ENCODE data around the gene ALX3. TPM values are rescaled to one million over a fixed set of nuclear protein-coding genes. Genes with fewer than 3 reads are reported as not detected.

The ALX3 gene
- total RNA-seq, 2 experiments from 2014 or later: not detected

- H3K9me3 Mint-ChIP-seq: no peaks in the 10 kb centered on the region
- H3K4me3 Mint-ChIP-seq: no peak overlapping the region
- peaks cover 19% of the 10 kb centered on the region for H3K36me3 Mint-ChIP-seq
- H3K27ac Mint-ChIP-seq: no peak overlapping the region
- DNase-seq: no peak
- no peaks in the 10 kb centered on the region for H3K27me3 Mint-ChIP-seq
- no peaks in the 10 kb centered on the region for H3K4me1 Mint-ChIP-seq
These were observed 50.7 kb downstream of the ALX3 start for GRCh38 chr1:110019770-110020169.

DNA sequence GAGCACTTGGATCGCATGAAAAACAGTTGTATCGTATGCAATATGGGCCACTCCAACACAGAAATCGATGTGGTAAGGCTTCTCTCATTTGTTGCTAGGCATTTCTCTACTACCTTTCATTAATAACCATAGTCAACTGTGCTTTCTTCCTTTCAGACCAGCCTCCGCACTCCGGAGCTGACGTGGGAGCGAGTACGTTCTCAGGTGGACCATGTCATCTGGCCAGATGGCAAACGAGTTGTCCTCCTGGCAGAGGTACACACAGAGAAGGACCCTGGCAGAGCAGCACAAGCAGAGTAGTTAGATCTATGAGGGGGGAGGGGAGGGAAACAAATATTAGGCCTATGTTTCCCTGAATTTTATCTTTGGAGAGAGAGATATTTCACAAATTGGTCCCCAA is 52.1 kb downstream of the ALX3 start:
- Mint-ChIP-seq H3K9me3 (no peaks in the 10 kb centered on the region), H3K27me3 (no peaks in the 10 kb centered on the region), H3K36me3 (peaks cover 15% of the 10 kb centered on the region), H3K27ac (no peak overlapping the region), H3K4me3 (no peak overlapping the region), H3K4me1 (no peaks in the 10 kb centered on the region)
- DNase-seq: no peak

- DNase-seq: no peak
- Mint-ChIP-seq H3K27ac (no peak overlapping the region), H3K4me1 (no peaks in the 10 kb centered on the region), H3K36me3 (peaks cover 15% of the 10 kb centered on the region), H3K9me3 (no peaks in the 10 kb centered on the region), H3K4me3 (no peak overlapping the region), H3K27me3 (no peaks in the 10 kb centered on the region)
These were observed 52.7 kb downstream of the ALX3 start for GRCh38 chr1:110017792-110018191.

DNA sequence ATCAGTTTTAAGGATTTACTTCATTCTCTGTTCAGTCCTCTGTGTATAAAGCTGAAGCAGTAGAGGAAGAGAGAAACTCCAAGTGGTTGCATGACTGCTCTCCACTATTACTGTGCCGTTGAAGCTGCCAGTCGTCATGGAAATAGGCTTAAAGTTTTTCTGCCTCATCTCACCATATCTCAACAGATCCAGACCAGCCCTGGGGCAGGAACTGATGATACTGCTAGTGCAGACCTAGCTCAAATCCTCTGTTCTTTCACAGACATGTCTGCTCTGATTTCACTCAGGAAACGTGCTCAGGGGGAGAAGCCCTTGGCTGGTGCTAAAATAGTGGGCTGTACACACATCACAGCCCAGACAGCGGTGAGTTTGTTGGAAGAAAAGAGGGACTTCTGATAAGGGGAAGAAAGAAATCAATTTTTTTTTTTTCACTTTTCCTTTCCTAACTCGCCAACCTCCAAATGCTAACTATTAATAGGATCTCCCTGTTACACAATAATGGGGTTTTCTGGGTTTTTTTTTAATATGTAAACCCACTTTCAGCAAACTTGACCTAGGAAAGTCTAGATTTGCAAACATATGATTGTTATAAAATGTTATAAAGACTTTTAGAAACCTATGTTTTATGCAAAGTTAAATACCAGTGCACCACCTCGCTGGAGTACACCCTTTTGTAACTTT is 58.2 kb downstream of the ALX3 start:
- no peak for DNase-seq
- H3K9me3 Mint-ChIP-seq: no peaks in the 10 kb centered on the region
- H3K36me3 Mint-ChIP-seq: peaks cover 13% of the 10 kb centered on the region
- peak overlapping the region; percentile 67 for H3K27ac Mint-ChIP-seq
- no peaks in the 10 kb centered on the region for H3K27me3 Mint-ChIP-seq
- peaks cover 2% of the 10 kb centered on the region for H3K4me1 Mint-ChIP-seq
- H3K4me3 Mint-ChIP-seq: no peak overlapping the region

DNA sequence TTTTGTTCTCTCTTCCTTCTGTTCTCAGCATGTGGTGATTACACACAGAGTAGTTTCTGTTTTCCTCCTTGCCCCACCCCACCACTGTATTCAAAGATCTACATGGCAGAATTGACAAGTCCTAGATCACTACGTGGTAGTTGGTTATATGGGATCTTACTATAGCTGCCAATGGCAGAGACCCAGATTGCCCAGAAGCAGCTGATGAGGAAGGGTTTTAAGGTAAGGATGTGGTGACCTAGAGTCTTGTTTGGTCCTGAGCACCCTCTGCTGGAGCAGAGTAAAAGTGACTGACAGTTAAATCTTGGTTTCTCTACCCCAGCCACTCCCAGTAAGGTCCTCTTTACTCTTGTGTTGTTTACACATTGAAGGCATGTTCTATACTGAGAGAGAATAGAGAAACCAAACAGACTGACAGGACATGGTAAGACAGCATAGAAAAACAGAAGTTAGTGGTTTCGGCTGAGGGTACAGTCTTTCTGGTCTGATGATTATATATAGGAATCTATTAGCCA is 58.9 kb downstream of the ALX3 start:
- peaks cover 13% of the 10 kb centered on the region for H3K36me3 Mint-ChIP-seq
- peak overlapping the region; percentile 5 for H3K27ac Mint-ChIP-seq
- H3K4me3 Mint-ChIP-seq: no peak overlapping the region
- DNase-seq: no peak
- H3K4me1 Mint-ChIP-seq: peaks cover 2% of the 10 kb centered on the region
- H3K9me3 Mint-ChIP-seq: no peaks in the 10 kb centered on the region
- no peaks in the 10 kb centered on the region for H3K27me3 Mint-ChIP-seq

Other genes with a start within 250 kb of the ALX3 start
- gene CSF1, start 159.8 kb downstream of the ALX3 start, total RNA-seq: 10 to 100 TPM; 21.2 to 24.9 TPM
- 10 to 100 TPM; 67.9 to 68.6 TPM for gene AHCYL1, start 85.9 kb downstream of the ALX3 start, total RNA-seq
- 10 to 100 TPM; 29.9 to 31.8 TPM for gene STRIP1, start 36.0 kb downstream of the ALX3 start, total RNA-seq
- gene UBL4B, start 41.8 kb upstream of the ALX3 start, total RNA-seq: not detected
- under 1 TPM; 0.04 to 0.10 TPM for gene SLC6A17, start 79.8 kb upstream of the ALX3 start, total RNA-seq
- gene KCNC4, start 139.6 kb upstream of the ALX3 start, total RNA-seq: 1 to 10 TPM; 6.9 to 8.0 TPM

All from activated naive CD8-positive, alpha-beta T cell treated with anti-CD3 and anti-CD28 coated beads for 36 hours (primary cell).